GM21529 (cell line): ENCODE measurements around the gene FKBP1A.
"Not testable (repeated sequence)": the region's sequence is repeated elsewhere in the genome, so short reads cannot be mapped to it uniquely, and the experiment has no call there.

Experiments
- ATAC-seq: cut with Tn5 transposase; IDR thresholded peaks from one replicate; pipeline ENCODE4 v1.9.1; 2021; ENCODE audit not compliant: unreplicated experiment

The FKBP1A gene

GRCh38 chr20:1417790-1418189 is 24.9 kb upstream of the FKBP1A start:
- ATAC-seq: no peak

DNA sequence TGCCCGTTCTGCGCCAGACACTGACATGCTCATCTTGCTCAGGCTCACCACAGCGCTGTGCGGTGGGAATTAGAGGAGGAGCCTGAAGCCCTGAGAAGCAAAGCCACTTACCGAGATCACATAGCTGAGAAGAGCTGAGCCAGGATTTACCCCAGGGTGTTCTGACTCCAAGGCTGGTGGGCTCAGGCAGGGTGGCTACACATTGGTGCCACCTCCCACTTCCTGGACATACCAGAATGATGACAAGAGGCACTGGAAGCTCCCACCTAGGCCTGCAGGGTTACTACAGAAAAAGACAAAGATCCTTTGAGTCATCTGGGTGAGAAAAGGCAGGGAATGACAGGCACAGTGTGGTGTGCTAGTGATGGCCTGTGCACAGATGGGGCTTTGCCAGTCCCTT is 24.4 kb upstream of the FKBP1A start:
- ATAC-seq: no peak

DNA sequence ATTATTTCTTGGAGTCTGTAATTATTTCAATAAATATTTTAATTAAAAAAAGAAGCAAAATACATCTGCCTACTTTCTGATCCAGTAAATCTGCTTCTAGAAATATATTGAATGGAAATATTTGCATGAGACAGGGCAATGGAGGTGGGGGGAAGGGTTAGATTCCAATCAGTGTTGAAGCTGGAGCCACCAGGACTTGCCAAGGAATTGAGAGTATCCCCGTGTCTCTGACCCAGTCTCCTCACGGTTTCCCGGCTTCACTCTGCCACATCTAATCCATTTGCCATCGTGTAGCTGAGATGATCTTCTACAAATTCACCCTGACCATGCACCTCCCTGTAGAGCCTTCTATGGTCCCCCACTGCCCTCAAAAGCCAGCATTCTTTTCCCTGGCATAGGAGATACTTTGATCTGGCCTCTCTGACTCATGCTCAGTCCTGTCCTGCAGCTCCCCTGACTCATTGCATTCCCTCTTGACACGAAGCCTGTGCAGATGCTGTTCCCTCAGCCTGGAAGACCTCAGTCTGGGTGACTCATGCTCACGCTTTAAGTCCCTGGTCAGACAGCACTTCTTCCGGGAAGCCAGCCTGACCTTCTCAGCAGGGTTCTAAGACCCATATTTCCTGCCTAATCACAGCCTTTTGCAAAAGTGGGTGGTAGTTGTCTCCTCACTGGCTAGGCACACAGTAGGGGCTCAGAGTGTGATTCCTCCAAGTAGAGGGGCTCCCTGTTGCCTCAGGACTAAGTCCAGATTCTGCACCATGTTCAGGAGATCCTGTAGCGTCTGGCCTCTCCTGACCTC is 23.0 kb upstream of the FKBP1A start:
- no peak for ATAC-seq

- no peak for ATAC-seq
Measured at GRCh38 chr20:1414982-1415381, 22.1 kb upstream of the FKBP1A start.

DNA sequence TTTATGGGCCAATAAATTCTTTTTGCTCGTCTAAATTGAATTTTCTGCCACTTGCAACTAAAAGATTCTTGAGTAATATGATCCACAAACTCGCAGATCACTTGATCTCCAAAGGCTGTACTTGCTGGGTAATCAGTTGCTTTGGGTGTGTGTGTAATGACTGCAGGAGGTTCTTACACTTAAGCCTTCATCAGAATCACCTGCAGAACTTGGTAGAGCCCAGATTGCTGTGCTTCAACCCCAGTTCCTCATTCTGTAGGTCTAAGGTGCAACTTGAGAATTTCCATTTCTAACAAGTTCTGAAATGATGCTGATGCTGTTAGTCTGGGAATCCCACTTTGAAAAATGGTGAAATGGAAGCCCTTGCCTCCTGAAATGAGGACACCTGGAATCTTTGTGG is 12.9 kb upstream of the FKBP1A start:
- ATAC-seq: no peak

GRCh38 chr20:1403624-1404023 is 10.8 kb upstream of the FKBP1A start:
- ATAC-seq: no peak

DNA sequence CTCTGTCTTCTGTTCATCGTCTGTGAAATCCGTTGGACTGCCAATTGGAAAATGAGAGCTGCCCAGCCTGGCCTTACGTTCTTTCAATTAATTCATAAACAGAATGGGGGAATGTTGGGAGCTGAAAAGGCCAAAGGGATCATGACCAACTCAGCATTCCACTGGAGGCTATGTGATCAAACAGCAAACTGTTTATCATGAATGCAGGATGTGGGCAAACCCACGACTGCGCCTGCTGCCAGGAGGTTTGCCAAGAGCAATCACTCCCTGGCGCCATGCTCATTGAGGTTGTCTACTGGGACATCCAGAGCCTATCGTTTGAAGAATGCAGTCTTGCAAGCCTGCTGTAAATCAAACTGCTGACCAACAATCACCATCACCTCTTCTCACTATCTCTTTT is 9.3 kb upstream of the FKBP1A start:
- ATAC-seq: no peak

- no peak for ATAC-seq
Measured at GRCh38 chr20:1401451-1401907, 8.6 kb upstream of the FKBP1A start.

GRCh38 chr20:1399678-1400366 is 7.0 kb upstream of the FKBP1A start:
- not testable (repeated sequence) for ATAC-seq

GRCh38 chr20:1398185-1398584 is 5.3 kb upstream of the FKBP1A start:
- not testable (repeated sequence) for ATAC-seq

- no peak for ATAC-seq
Measured at GRCh38 chr20:1397710-1398109, 4.9 kb upstream of the FKBP1A start.

GRCh38 chr20:1396702-1397101 is 3.8 kb upstream of the FKBP1A start:
- ATAC-seq: no peak

GRCh38 chr20:1396264-1396663 is 3.4 kb upstream of the FKBP1A start:
- no peak for ATAC-seq

DNA sequence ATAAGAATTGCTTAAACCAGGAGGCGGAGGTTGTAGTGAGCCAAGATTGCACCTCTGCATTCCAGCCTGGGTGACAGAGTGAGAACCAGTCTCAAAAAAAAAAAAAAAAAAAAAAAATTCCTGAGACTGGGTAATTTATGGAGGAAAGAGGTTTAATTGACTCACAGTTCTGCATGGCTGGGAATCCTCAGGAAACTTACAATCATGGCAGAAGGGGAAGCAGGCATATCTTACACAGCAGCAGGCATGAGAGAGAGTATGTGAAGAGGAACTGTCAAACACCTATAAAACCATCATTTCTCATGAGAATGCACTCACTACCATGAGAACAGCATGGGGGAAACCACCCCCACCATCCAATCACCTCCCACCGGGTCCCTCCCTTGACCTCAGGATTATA is 1.8 kb upstream of the FKBP1A start:
- no peak for ATAC-seq

DNA sequence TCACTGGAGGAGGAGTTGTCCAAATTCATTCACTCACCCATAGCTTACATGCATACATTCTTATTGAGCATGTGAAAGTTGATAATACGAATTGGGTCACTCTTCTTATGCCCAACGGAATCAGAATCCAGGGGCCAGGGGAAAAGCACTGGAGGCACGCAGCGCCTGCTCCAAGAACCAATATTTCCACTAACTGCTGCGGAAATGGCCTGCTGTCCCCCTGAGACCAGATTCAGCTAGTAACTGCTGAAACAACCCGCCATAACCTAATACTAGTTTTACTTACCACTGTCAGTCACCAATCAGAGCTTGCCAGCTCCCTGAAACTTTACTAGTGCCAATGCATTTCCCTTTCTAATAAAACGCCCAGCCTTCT is 641 bp upstream of the FKBP1A start:
- no peak for ATAC-seq

DNA sequence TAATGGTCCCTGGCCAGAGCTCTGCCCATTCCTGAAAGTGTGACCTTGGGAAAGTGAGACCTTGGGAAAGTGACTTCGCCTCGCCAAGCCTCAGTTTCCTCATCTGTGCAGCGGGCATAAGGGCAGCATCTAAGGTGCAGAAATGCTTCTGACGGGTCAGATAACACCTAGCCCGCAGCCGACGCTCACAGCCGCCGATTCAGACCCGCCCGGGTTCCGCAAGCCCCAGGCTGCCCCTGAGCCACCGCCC is 486 bp downstream of the FKBP1A start:
- ATAC-seq: peak; percentile 10

- ATAC-seq: no peak
Measured at GRCh38 chr20:1391640-1392442, 1.0 kb downstream of the FKBP1A start.

- no peak for ATAC-seq
Measured at GRCh38 chr20:1390581-1391403, 2.1 kb downstream of the FKBP1A start.

DNA sequence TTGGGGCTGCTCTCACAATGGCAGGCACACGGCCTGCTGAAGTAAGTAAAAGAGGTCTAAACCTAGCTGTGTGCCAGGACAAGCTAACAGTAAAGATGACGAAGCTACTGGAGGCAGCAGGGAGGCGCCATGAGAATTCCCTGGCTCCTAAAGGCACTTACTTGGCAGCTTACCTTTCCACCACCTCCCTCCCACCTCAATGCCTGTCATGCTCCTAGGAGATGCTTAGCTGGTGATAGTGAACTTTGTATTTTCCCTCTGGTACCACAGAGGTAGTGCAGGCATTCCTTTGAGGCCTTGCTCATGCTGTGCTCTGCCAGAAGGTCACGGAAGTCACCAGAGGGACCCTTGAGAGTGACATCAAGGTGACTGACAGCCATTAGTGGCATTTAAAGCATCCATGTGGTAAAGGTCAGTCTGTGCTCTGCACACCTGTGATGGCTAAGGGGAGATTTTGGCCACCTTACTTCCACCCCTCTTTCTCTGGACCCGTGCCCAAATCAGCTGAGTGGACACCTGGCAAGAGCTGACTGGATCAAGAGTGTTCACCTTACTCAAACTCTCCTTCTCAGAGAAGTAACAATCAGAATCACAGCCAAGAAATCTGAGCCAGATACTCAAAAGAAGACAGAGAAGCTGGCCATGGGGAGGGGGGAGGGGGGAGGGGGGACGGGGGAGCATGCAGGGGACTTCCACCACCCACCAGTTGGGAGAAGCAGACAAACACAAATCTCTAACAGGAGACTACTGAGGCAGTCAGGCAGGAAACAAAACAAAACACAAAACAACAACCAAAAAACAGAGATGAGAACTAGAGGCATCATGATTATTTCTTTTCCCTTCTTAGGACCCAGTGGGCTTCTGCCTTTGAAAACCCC is 2.9 kb downstream of the FKBP1A start:
- no peak for ATAC-seq
